Measurements from ENCODE around the gene FOSL1.

FOSL1 gene

DNA sequence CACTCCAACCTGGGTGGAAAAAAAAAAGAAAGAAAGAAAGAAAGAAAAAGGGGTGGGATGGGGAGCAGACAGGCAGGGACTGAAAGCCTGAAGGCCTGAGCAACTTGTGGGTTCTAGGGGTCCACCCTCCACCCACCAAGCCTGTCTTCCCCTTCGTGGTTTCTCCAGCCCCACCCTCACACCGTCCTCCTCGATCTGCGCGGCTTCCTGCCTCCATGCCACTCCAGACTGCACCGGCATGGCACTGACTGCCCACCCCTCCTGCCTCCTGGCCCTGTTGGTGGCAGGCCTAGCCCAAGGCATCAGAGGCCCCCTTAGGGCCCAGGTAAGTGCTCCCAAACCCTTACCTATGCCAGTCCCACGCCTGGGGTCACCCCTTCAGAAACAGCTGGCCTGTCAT, 20.6 kb downstream of the FOSL1 start, which contains the start of gene CTSW:
TSS of gene CTSW (plus strand) at position 221 of the 400 bp plus-strand sequence. CDS start at position 239, 18 bp downstream.
- Histone ChIP-seq H3K9me3 (ENCODE audit: insufficient read depth, low read length) (no peaks in the 10 kb centered on the region), H3K4me3 (ENCODE audit: insufficient read depth, low read length, poor library complexity, severe bottlenecking) (no peak within 1 kb of the TSS), H3K9ac (ENCODE audit: low read length) (no peak within 1 kb of the TSS), H3F3A (ENCODE audit: insufficient read depth) (no peaks in the 10 kb centered on the region), H2AFZ (ENCODE audit: low read depth, low read length, severe bottlenecking) (no peak within 1 kb of the TSS), H4K20me1 (ENCODE audit: low read depth, low read length) (no peaks in the 10 kb centered on the region), H3K4me2 (ENCODE audit: low read depth, low read length, poor library complexity, severe bottlenecking) (no peak within 1 kb of the TSS), H3K9me2 (replicated peaks; ENCODE audit: insufficient read depth, low read length) (no peaks in the 10 kb centered on the region), H3K27me3 (ENCODE audit: low read length) (no peaks in the 10 kb centered on the region), H3K27ac (ENCODE audit: low read depth, low read length) (no peak within 1 kb of the TSS), H3K36me3 (ENCODE audit: low read length) (no peaks in the 10 kb centered on the region), H3K79me2 (ENCODE audit: insufficient read depth, low read length) (no peaks in the 10 kb centered on the region)
- no peak for TF ChIP-seq EZH2phosphoT487 (conservative IDR thresholded peaks at IDR 0.05; ENCODE audit: low read length)
- TF ChIP-seq, protein P1, sequence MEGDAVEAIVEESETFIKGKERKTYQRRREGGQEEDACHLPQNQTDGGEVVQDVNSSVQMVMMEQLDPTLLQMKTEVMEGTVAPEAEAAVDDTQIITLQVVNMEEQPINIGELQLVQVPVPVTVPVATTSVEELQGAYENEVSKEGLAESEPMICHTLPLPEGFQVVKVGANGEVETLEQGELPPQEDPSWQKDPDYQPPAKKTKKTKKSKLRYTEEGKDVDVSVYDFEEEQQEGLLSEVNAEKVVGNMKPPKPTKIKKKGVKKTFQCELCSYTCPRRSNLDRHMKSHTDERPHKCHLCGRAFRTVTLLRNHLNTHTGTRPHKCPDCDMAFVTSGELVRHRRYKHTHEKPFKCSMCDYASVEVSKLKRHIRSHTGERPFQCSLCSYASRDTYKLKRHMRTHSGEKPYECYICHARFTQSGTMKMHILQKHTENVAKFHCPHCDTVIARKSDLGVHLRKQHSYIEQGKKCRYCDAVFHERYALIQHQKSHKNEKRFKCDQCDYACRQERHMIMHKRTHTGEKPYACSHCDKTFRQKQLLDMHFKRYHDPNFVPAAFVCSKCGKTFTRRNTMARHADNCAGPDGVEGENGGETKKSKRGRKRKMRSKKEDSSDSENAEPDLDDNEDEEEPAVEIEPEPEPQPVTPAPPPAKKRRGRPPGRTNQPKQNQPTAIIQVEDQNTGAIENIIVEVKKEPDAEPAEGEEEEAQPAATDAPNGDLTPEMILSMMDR (IDR thresholded peaks at IDR 0.05; ENCODE audit: insufficient read depth, low read length, poor library complexity, severe bottlenecking), result no peak

DNA sequence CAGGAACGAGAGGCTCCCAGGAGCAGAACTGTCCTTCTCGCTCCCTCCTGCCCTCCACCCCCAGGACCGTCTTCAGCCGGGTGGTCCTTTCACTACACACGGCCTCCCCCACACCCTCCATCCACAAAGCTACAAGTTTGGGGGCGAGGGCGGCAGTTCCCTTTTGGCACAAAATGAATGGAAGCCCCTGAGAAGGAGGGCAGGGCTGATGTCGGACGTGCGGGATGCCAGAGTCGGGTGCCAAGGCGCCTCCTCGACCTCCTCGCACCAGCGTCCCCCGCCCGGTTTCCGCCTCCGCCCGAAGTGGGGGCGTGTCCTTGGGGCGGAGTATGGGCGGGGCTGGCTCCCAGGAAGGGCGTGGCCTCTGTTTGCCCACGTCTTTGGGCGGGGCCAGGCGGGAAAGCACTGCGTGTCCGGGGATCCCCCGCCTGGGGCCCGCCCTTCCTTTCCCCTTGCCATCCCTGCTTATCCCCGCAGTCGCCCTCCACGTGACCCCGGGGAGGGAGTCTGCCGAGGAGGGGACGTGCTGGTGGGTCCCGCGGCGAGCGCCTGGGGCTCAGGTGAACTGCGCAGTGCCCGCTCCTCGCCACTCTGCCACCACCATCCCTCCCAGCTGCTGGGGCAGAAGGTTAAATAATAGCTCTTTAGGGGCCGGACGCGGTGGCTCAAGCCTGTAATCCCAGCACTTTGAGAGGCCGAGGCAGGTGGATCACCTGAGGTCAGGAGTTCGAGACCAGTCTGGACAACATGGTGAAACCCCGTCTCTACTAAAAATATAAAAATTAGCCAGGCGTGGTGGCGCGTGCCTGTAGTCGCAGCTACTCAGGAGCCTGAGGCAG, 26.7 kb downstream of the FOSL1 start:
- TF ChIP-seq EZH2phosphoT487 (conservative IDR thresholded peaks at IDR 0.05; ENCODE audit: low read length), result no peak
- TF ChIP-seq, protein P1 (IDR thresholded peaks at IDR 0.05; ENCODE audit: insufficient read depth, low read length, poor library complexity, severe bottlenecking), result no peak
- no peaks in the 10 kb centered on the region for H3K36me3 ChIP-seq (ENCODE audit: low read length)
- peak overlapping the region; percentile 46 for H3K4me3 ChIP-seq (ENCODE audit: insufficient read depth, low read length, poor library complexity, severe bottlenecking)
- H3K27ac ChIP-seq (ENCODE audit: low read depth, low read length), result no peak overlapping the region
- H3K79me2 ChIP-seq (ENCODE audit: insufficient read depth, low read length), result no peaks in the 10 kb centered on the region
- H3K4me2 ChIP-seq (ENCODE audit: low read depth, low read length, poor library complexity, severe bottlenecking), result peak overlapping the region; percentile 59
- H3K27me3 ChIP-seq (ENCODE audit: low read length), result no peaks in the 10 kb centered on the region
- peak overlapping the region; percentile 78 for H2AFZ ChIP-seq (ENCODE audit: low read depth, low read length, severe bottlenecking)
- H3K9me3 ChIP-seq (ENCODE audit: insufficient read depth, low read length), result no peaks in the 10 kb centered on the region
- no peaks in the 10 kb centered on the region for H3F3A ChIP-seq (ENCODE audit: insufficient read depth)
- no peaks in the 10 kb centered on the region for H3K9me2 ChIP-seq (replicated peaks; ENCODE audit: insufficient read depth, low read length)
- H3K9ac ChIP-seq (ENCODE audit: low read length), result peak overlapping the region; percentile 51
- H4K20me1 ChIP-seq (ENCODE audit: low read depth, low read length), result no peaks in the 10 kb centered on the region

GRCh38 chr11:65872586-65873317, 27.4 kb downstream of the FOSL1 start, which contains the start of gene EFEMP2:
TSS of gene EFEMP2 (minus strand) at chr11:65872800. CDS start at chr11:65872354, 446 bp downstream.
- H3K9ac ChIP-seq (ENCODE audit: low read length), result peak within 1 kb of the TSS; percentile 51
- TF ChIP-seq EZH2phosphoT487 (conservative IDR thresholded peaks at IDR 0.05; ENCODE audit: low read length), result no peak
- TF ChIP-seq, protein P1 (IDR thresholded peaks at IDR 0.05; ENCODE audit: insufficient read depth, low read length, poor library complexity, severe bottlenecking), result no peak
- H3K9me2 ChIP-seq (replicated peaks; ENCODE audit: insufficient read depth, low read length), result no peaks in the 10 kb centered on the region
- H3K27ac ChIP-seq (ENCODE audit: low read depth, low read length), result no peak within 1 kb of the TSS
- H3K4me2 ChIP-seq (ENCODE audit: low read depth, low read length, poor library complexity, severe bottlenecking), result peak within 1 kb of the TSS; percentile 59
- H4K20me1 ChIP-seq (ENCODE audit: low read depth, low read length), result no peaks in the 10 kb centered on the region
- H3F3A ChIP-seq (ENCODE audit: insufficient read depth), result no peaks in the 10 kb centered on the region
- H3K79me2 ChIP-seq (ENCODE audit: insufficient read depth, low read length), result no peaks in the 10 kb centered on the region
- H3K27me3 ChIP-seq (ENCODE audit: low read length), result no peaks in the 10 kb centered on the region
- H3K36me3 ChIP-seq (ENCODE audit: low read length), result no peaks in the 10 kb centered on the region
- H3K4me3 ChIP-seq (ENCODE audit: insufficient read depth, low read length, poor library complexity, severe bottlenecking), result peak within 1 kb of the TSS; percentile 46
- H3K9me3 ChIP-seq (ENCODE audit: insufficient read depth, low read length), result no peaks in the 10 kb centered on the region
- H2AFZ ChIP-seq (ENCODE audit: low read depth, low read length, severe bottlenecking), result peak within 1 kb of the TSS; percentile 78
